Skin epidermis (tissue), 12 donors: ENCODE results near the gene CASTOR1.
"Not testable (repeated sequence)": the region's sequence is repeated elsewhere in the genome, so short reads cannot be mapped to it uniquely, and the experiment has no call there.

ENCODE experiments used
- H3K27ac ChIP-seq, 21 experiments: fragments of 200-600 bp; sonication (generic) in 11 of 21; one replicate each; pipeline ENCODE4 v1.5.0; 2020; ENCODE audit warnings: mild to moderate bottlenecking in 3 of 21, inconsistent platforms in 2 of 21, moderate library complexity in 2 of 21
- H3K4me3 ChIP-seq, 7 experiments: fragments of 200-600 bp; sonication (generic) in 2 of 7; one replicate each; pipeline ENCODE4 v1.5.0; 2020; ENCODE audit warnings: inconsistent platforms in 2 of 7, mild to moderate bottlenecking in 2 of 7, moderate library complexity in 1 of 7

Gene CASTOR1

GRCh38 chr22:30289141-30289979 lies at the start of gene CASTOR1:
Gene CASTOR1 (minus strand): TSS chr22:30289505. CDS start chr22:30289497, 8 bp downstream.
- Histone ChIP-seq H3K27ac (peak within 1 kb of the TSS in 20 of 21 experiments; percentile 53 to 94 (median 87)), H3K4me3 (peak within 1 kb of the TSS; percentile 44 to 86 (median 74))

DNA sequence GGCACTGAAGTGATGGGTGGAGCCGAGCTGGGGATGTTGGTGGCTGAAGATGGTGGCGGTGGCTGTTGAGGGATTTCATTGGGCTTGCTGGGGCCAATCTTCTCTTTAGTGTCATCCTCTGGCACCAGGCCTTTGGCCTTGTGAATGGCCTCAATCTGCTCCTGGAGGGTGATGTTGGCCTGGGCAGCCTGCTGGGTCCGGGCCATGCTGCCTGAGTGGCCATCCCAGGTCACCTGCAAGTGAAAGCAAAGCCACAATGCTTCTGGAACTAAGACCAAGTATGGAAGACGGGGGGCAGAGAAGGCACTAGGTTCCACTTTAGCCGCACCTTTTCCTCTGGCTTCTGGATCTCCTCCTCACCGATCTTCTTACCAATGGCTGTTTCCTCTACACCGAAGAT lies 49.5 kb upstream of the CASTOR1 start:
- Histone ChIP-seq H3K27ac (no peak overlapping the region), H3K4me3 (no peak overlapping the region)

GRCh38 chr22:30338341-30338740 lies 49.0 kb upstream of the CASTOR1 start:
- H3K4me3 ChIP-seq, H3K27ac ChIP-seq: not testable (repeated sequence)

GRCh38 chr22:30337461-30337778 lies 48.1 kb upstream of the CASTOR1 start:
- Histone ChIP-seq H3K27ac (no peak overlapping the region), H3K4me3 (no peak overlapping the region)

- Histone ChIP-seq H3K4me3 (no peak overlapping the region), H3K27ac (no peak overlapping the region)
Measured at GRCh38 chr22:30336752-30337460, 47.6 kb upstream of the CASTOR1 start.

DNA sequence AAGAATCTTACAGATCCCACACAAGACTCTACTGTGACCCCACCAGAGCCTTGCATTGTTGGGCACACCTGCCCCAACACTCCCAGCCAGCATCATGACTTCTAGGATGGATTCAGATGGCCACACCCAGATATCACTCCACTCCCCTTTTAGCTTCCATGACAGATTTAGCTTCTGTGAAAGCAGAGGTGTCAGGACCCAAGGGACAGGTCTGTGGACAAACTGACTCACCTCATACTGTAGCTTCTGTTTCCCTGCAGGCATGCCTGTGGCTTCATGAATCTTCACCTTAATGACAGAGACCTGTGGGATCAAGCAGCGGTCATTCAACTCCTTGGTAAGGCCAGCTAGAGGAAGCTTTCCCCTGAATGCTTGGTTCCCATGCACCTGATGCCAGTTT lies 45.9 kb upstream of the CASTOR1 start:
- Histone ChIP-seq H3K4me3 (no peak overlapping the region), H3K27ac (no peak overlapping the region)

- Histone ChIP-seq H3K4me3 (no peak overlapping the region), H3K27ac (no peak overlapping the region)
Measured at GRCh38 chr22:30334646-30335045, 45.3 kb upstream of the CASTOR1 start.

DNA sequence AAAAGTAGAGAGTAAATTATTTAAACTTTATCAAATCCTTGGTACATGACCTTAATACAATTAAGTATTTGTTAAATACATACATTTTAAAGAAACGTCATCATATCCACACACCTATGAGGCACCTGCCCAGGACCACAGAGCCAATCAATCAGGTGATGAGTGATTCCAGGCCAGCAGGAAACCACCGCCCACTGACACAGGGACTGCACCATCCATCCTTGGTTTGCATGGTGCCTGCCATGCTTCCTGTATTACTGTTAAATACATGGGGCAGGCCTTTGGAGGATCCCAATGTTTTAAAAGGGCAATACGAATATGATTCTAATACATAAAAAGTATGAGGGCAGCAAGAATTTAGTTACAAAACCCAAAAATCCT lies 44.4 kb upstream of the CASTOR1 start:
- Histone ChIP-seq H3K27ac (no peak overlapping the region), H3K4me3 (no peak overlapping the region)

- Histone ChIP-seq H3K4me3 (no peak overlapping the region), H3K27ac (peak overlapping the region in 2 of 21 experiments; percentile 15 to 55)
Measured at GRCh38 chr22:30332994-30333706, 43.8 kb upstream of the CASTOR1 start.

- Histone ChIP-seq H3K4me3 (no peak overlapping the region), H3K27ac (peak overlapping the region in 2 of 21 experiments; percentile 15 to 55)
Measured at GRCh38 chr22:30332551-30332950, 43.2 kb upstream of the CASTOR1 start.

GRCh38 chr22:30328466-30329049 lies 39.3 kb upstream of the CASTOR1 start:
- peak overlapping the region in 1 of 21 experiments; percentile 96 for H3K27ac ChIP-seq
- no peak overlapping the region for H3K4me3 ChIP-seq

- H3K4me3 ChIP-seq, result peak overlapping the region in 1 of 7 experiments; percentile 94
- peak overlapping the region in 11 of 21 experiments; percentile 63 to 98 (median 85) for H3K27ac ChIP-seq
Measured at GRCh38 chr22:30327864-30328345, 38.6 kb upstream of the CASTOR1 start.

- H3K4me3 ChIP-seq, result peak within 1 kb of the TSS; percentile 87 to 100 (median 94)
- peak within 1 kb of the TSS; percentile 44 to 98 (median 94) for H3K27ac ChIP-seq
Measured at GRCh38 chr22:30326706-30327362, 37.5 kb upstream of the CASTOR1 start, which contains the start of gene TBC1D10A. Gene TBC1D10A (minus strand): TSS chr22:30326941. CDS start chr22:30326881, 60 bp downstream.

DNA sequence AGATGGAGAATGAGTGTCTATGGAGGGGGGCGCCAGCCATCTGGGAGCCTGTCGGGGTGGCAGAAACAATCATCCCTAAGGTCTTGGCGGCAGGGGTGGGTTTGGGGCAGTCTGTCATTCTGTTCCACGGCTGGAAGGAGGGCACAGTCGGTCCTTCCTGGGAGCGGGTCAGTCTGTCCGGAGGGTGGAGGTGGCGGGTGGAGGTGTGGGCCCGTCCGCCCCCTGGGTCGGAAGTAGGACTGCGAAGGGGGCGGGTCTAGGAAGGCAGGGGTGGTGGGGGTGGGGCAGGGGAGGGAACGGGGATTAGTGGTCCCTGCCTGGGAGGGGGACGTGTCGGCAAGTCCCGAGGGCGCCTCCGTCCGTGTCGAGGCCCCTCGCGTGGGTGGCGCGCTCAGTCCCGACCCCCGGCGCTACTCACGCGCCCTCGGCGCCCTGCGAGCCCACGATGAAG lies 37.0 kb upstream of the CASTOR1 start:
- H3K27ac ChIP-seq, result peak overlapping the region; percentile 44 to 98 (median 94)

GRCh38 chr22:30325724-30326254 lies 36.5 kb upstream of the CASTOR1 start:
- H3K4me3 ChIP-seq, result peak overlapping the region; percentile 87 to 100 (median 94)
- peak overlapping the region; percentile 9 to 98 (median 94) for H3K27ac ChIP-seq

More for the DNA sequence above, 37.0 kb upstream of the CASTOR1 start:
- H3K4me3 ChIP-seq, result peak overlapping the region; percentile 87 to 100 (median 94)

GRCh38 chr22:30325065-30325720 lies 35.9 kb upstream of the CASTOR1 start:
- Histone ChIP-seq H3K4me3 (peak overlapping the region; percentile 87 to 100 (median 94)), H3K27ac (peak overlapping the region; percentile 9 to 98 (median 94))

GRCh38 chr22:30324014-30324730 lies 34.9 kb upstream of the CASTOR1 start:
- peak overlapping the region in 4 of 7 experiments; percentile 87 to 100 (median 91) for H3K4me3 ChIP-seq
- peak overlapping the region in 20 of 21 experiments; percentile 9 to 98 (median 92) for H3K27ac ChIP-seq
